PC-3 (cell line): ENCODE data around the gene MPZL1. TPM values are rescaled to one million over a fixed set of nuclear protein-coding genes. Genes with fewer than 3 reads are reported as not detected.

Source experiments
- ATAC-seq: fragments of 200-7000 bp; cut with Tn5 transposase; 2 replicates; pipeline ENCODE4 v1.9.1; 2020; ENCODE audit warnings: mild to moderate bottlenecking, moderate library complexity
- BruUV-seq: library from RNA; stranded (reverse); fragments of 400-500 nt; replicated peaks from 2 replicates; lab custom pipeline; 2021; lab: Mats Ljungman, UMichigan
- CTCF ChIA-PET: fragments of 300-600 bp; sonication (Branson Sonifier 250); formaldehyde crosslinking; loops from one replicate; lab custom pipeline; 2022; ENCODE audit warnings: antibody characterized with exemption; lab: Charles Lee
- POLR2A ChIA-PET: fragments of 300-600 bp; sonication (Branson Sonifier 250); formaldehyde crosslinking; loops from one replicate; lab custom pipeline; 2022; ENCODE audit warnings: antibody characterized with exemption; ENCODE audit not compliant: unreplicated experiment; lab: Charles Lee
- DNase-seq: peaks from one replicate; pipeline ENCODE4 v3.0.0-alpha.2; 2015
- H2AFZ ChIP-seq: fragments of 300-600 bp; sonication (generic); 2 replicates; pipeline ENCODE4 v1.6.0; 2016; ENCODE audit warnings: antibody characterized with exemption, low read length
- H3F3A ChIP-seq: fragments of 300-600 bp; sonication (generic); one replicate; pipeline ENCODE4 v1.6.0; 2017; ENCODE audit warnings: antibody characterized with exemption, low read length, control low read depth, mild to moderate bottlenecking; ENCODE audit not compliant: unreplicated experiment
- H3K27ac ChIP-seq: fragments of 300-600 bp; sonication (generic); 2 replicates; pipeline ENCODE4 v1.5.1; 2016; ENCODE audit warnings: mild to moderate bottlenecking, low read length
- H3K27me3 ChIP-seq: fragments of 300-600 bp; sonication (generic); 2 replicates; pipeline ENCODE4 v1.6.1; 2016; ENCODE audit warnings: low read length, mixed read lengths
- H3K36me3 ChIP-seq: fragments of 300-600 bp; sonication (generic); 2 replicates; pipeline ENCODE4 v1.6.1; 2016; ENCODE audit warnings: low read depth, mixed run types, low read length, mixed read lengths
- H3K4me1 ChIP-seq: fragments of 300-600 bp; sonication (generic); 2 replicates; pipeline ENCODE4 v1.5.1; 2016; ENCODE audit warnings: low read length; ENCODE audit not compliant: insufficient read depth
- H3K4me2 ChIP-seq: fragments of 300-600 bp; sonication (generic); 2 replicates; pipeline ENCODE4 v1.6.0; 2016; ENCODE audit warnings: low read length
- H3K4me3 ChIP-seq: fragments of 300-600 bp; sonication (generic); 2 replicates; pipeline ENCODE4 v1.5.1; 2016; ENCODE audit warnings: mild to moderate bottlenecking, low read length, mixed read lengths
- H3K79me2 ChIP-seq: fragments of 300-600 bp; sonication (generic); 2 replicates; pipeline ENCODE4 v1.6.1; 2017; ENCODE audit warnings: low read length, mixed read lengths
- H3K9ac ChIP-seq: fragments of 300-600 bp; sonication (generic); 2 replicates; pipeline ENCODE4 v1.6.0; 2016; ENCODE audit warnings: mild to moderate bottlenecking, low read length
- H3K9me2 ChIP-seq: fragments of 300-600 bp; sonication (generic); replicated peaks from 2 replicates; pipeline ENCODE4 v1.6.1; 2016; ENCODE audit warnings: mixed run types, low read length, mixed read lengths
- H3K9me3 ChIP-seq: fragments of 300-600 bp; sonication (generic); 2 replicates; pipeline ENCODE4 v1.6.1; 2016; ENCODE audit warnings: low read length, mixed read lengths
- H4K20me1 ChIP-seq: fragments of 300-600 bp; sonication (generic); 2 replicates; pipeline ENCODE4 v1.6.1; 2016; ENCODE audit warnings: low read length, mixed read lengths
- EZH2 ChIP-seq: fragments of 300-600 bp; sonication (generic); IDR thresholded peaks from one replicate; pipeline ENCODE4 v1.6.1; 2017; ENCODE audit warnings: antibody characterized with exemption, mild to moderate bottlenecking, low read length; ENCODE audit not compliant: unreplicated experiment
- EZH2phosphoT487 ChIP-seq: fragments of 300-600 bp; sonication (generic); IDR thresholded peaks from 2 replicates; pipeline ENCODE4 v1.6.1; 2018; ENCODE audit warnings: mild to moderate bottlenecking, antibody characterized with exemption, low read length, borderline replicate concordance
- intact Hi-C: fragments of 100-400 bp; cut with micrococcal nuclease; formaldehyde crosslinking; loops from 2 replicates; pipeline ENCODE4 v1.9.0; 2023
- total RNA-seq: library from RNA; depleted of rRNA; stranded (reverse); fragments of >200 nt; gene quantifications from 2 replicates; pipeline ENCODE4 v1.2.3, GENCODE V29; 2014
- TF ChIP-seq, protein P1 (sequence below): fragments of 300-600 bp; sonication (generic); conservative IDR thresholded peaks from 2 replicates; pipeline ENCODE4 v1.5.1; 2017; ENCODE audit warnings: antibody characterized with exemption, low read depth, mild to moderate bottlenecking, low read length

The MPZL1 gene
- total RNA-seq, 1 experiment from 2014 or later = 86.5 TPM

DNA sequence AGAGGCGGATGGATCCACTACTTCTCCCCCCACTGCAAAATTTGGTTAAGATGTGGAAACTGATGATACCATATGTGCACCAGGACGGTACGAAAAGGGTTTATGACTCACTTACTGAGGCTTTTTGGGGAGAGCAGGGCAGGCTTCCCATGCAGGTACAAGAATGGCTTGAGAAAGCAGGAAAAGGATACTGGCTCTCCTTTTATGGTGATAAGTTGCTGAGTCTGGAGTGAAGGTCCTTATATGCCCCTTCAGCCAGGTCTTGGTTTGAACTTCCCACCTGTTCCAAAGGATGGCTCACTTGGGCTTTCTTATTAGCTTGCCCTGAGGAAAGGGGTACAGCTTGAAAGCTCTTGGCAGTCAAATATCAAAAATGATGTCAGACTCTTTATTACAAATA, 23.1 kb downstream of the MPZL1 start:
- no peak for TF ChIP-seq EZH2
- TF ChIP-seq, protein P1, sequence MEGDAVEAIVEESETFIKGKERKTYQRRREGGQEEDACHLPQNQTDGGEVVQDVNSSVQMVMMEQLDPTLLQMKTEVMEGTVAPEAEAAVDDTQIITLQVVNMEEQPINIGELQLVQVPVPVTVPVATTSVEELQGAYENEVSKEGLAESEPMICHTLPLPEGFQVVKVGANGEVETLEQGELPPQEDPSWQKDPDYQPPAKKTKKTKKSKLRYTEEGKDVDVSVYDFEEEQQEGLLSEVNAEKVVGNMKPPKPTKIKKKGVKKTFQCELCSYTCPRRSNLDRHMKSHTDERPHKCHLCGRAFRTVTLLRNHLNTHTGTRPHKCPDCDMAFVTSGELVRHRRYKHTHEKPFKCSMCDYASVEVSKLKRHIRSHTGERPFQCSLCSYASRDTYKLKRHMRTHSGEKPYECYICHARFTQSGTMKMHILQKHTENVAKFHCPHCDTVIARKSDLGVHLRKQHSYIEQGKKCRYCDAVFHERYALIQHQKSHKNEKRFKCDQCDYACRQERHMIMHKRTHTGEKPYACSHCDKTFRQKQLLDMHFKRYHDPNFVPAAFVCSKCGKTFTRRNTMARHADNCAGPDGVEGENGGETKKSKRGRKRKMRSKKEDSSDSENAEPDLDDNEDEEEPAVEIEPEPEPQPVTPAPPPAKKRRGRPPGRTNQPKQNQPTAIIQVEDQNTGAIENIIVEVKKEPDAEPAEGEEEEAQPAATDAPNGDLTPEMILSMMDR = no peak
- intact Hi-C loops = no loop called here
- no peaks in the 10 kb centered on the region for H3K9me3 ChIP-seq
- no peak for DNase-seq
- no peaks in the 10 kb centered on the region for H3K36me3 ChIP-seq
- no peak for ATAC-seq
- H3K79me2 ChIP-seq = peaks cover 95% of the 10 kb centered on the region
- no peak overlapping the region for H3K9ac ChIP-seq
- no TSS peak for BruUV-seq
- H2AFZ ChIP-seq = no peak overlapping the region
- POLR2A ChIA-PET = no interaction called here
- peaks cover 15% of the 10 kb centered on the region for H3K4me1 ChIP-seq
- H3K27me3 ChIP-seq = no peaks in the 10 kb centered on the region
- H3K9me2 ChIP-seq = no peaks in the 10 kb centered on the region
- CTCF ChIA-PET = no interaction called here
- H3K4me3 ChIP-seq = no peak overlapping the region
- H4K20me1 ChIP-seq = peaks cover 4% of the 10 kb centered on the region; the same call in 1 of the 2 replicates
- no peak overlapping the region for H3K4me2 ChIP-seq
- no peaks in the 10 kb centered on the region for H3F3A ChIP-seq
- H3K27ac ChIP-seq = no peak overlapping the region

DNA sequence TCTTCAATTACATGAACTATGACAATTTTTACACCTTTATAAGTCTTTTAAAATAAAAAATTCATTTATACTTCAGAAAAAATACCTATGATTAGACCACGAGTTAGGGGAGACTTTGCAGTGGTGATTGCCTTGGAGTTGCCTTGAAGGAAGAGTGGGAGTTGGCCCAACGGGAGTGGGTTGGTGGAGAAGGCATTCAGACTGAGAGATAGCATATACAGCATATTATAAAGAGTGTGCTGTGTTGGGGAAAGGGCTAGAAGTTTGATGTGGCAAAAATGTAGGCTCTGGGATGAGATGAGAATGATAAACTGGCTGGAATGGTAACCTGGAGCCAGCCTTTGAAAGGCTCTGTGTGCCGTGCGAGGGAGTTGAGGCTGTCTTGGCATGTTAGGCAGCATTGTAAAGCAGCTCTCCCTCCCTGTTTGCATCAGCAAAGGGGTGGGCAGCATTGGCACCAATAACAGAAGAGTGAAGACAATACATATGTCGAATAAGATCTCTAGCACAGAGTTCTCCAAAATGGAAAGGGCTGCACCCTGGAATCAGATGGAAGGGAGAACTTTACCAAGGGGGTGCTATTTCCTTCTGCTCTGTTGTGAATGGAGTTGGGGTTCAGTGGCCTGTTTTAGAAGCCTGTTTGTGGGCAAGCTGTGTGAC, 24.4 kb downstream of the MPZL1 start:
- Histone ChIP-seq H3K4me3 (no peak overlapping the region), H3K27ac (no peak overlapping the region), H3F3A (no peaks in the 10 kb centered on the region), H3K79me2 (peaks cover 94% of the 10 kb centered on the region), H2AFZ (no peak overlapping the region), H3K36me3 (no peaks in the 10 kb centered on the region), H3K9ac (no peak overlapping the region), H3K4me1 (peaks cover 15% of the 10 kb centered on the region), H4K20me1 (peaks cover 4% of the 10 kb centered on the region; the same call in 1 of the 2 replicates), H3K9me3 (no peaks in the 10 kb centered on the region), H3K27me3 (no peaks in the 10 kb centered on the region), H3K9me2 (no peaks in the 10 kb centered on the region), H3K4me2 (no peak overlapping the region)
- ChIA-PET POLR2A (no interaction called here), CTCF (no interaction called here)
- ATAC-seq (no peak), DNase-seq (no peak)
- TF ChIP-seq, protein P1 = no peak
- TF ChIP-seq EZH2 = no peak
- TF ChIP-seq EZH2phosphoT487 = no peak
- intact Hi-C loops = no loop called here
- BruUV-seq = no TSS peak

DNA sequence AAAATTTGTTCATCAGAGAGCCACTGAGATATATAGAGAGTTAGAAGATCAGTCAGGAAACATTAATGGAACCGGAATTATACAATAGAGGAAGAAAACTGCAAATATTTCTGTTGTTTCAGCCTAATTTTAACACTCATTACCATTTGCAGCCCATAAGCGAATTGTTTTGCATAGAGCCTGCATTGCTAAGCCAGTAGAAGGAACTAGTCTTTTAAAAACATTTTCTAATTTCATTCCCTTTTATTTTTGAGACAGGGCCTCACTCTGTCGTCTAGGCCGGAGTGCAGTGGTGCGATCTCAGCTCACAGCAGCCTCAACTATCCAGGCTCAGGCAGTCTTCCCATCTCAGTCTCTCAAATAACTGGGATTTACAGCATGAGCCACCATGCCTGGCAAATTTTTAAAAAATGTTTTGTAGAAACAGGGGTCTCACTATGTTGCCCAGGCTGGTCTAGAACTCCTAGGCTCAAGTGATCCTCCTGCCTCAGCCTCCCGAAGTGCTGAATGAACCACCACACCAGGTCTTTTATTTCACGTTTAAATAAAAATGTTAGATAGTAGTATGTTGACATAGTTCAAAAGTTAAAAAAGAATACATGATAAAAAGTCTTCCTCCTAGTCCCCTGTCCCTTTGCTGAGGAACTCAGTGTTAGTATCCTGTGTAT, 25.3 kb downstream of the MPZL1 start:
- Histone ChIP-seq H3K27me3 (no peaks in the 10 kb centered on the region), H3F3A (no peaks in the 10 kb centered on the region), H3K4me1 (peaks cover 14% of the 10 kb centered on the region), H3K36me3 (no peaks in the 10 kb centered on the region), H3K27ac (no peak overlapping the region), H3K9me3 (no peaks in the 10 kb centered on the region), H3K4me2 (no peak overlapping the region), H2AFZ (no peak overlapping the region), H3K9ac (no peak overlapping the region), H3K4me3 (no peak overlapping the region), H3K9me2 (no peaks in the 10 kb centered on the region), H4K20me1 (peaks cover 4% of the 10 kb centered on the region; the same call in 1 of the 2 replicates), H3K79me2 (peaks cover 92% of the 10 kb centered on the region)
- no TSS peak for BruUV-seq
- no peak for ATAC-seq
- no peak for DNase-seq
- TF ChIP-seq EZH2 (no peak), EZH2phosphoT487 (no peak)
- TF ChIP-seq, protein P1 = no peak
- CTCF ChIA-PET = no interaction called here
- POLR2A ChIA-PET = no interaction called here
- intact Hi-C loops = no loop called here
